HAP-1 (cell line): Measurements from ENCODE around the gene VWA8.
"Not testable (repeated sequence)": the region's sequence is repeated elsewhere in the genome, so short reads cannot be mapped to it uniquely, and the experiment has no call there.

Experiments
- DNase-seq, 2 experiments: peaks; one replicate each; pipeline ENCODE4 v3.0.0-alpha.2; 2016 to 2020; ENCODE audit warnings: low spot score in 2 of 2
- H3K27me3 ChIP-seq: fragments of 250-450 bp; sonication (Bioruptor Pico); 2 replicates; pipeline ENCODE4 v1.5.1; 2020; ENCODE audit warnings: low read depth, mild to moderate bottlenecking, moderate library complexity
- H3K36me3 ChIP-seq: fragments of 250-450 bp; sonication (Bioruptor Pico); replicated peaks from 2 replicates; pipeline ENCODE4 v1.5.1; 2020; ENCODE audit warnings: mild to moderate bottlenecking
- H3K4me1 ChIP-seq: fragments of 250-450 bp; sonication (Bioruptor Pico); 2 replicates; pipeline ENCODE4 v1.5.1; 2020; ENCODE audit warnings: mild to moderate bottlenecking
- H3K4me3 ChIP-seq: fragments of 250-450 bp; sonication (Bioruptor Pico); 2 replicates; pipeline ENCODE4 v1.5.1; 2020; ENCODE audit warnings: mild to moderate bottlenecking, moderate library complexity
- H3K9me3 ChIP-seq: fragments of 250-450 bp; sonication (Bioruptor Pico); 2 replicates; pipeline ENCODE4 v1.5.1; 2020; ENCODE audit warnings: mild to moderate bottlenecking, moderate library complexity
- in situ Hi-C: fragments of 300-500 bp; cut with MboI; formaldehyde crosslinking; loops from 3 replicates; pipeline ENCODE4 v1.14.3; 2020; ENCODE audit warnings: low sequenced_read_pairs, inconsistent platforms, mixed read lengths

VWA8 gene

GRCh38 chr13:41820581-41821237 is 140.2 kb downstream of the VWA8 start:
- DNase-seq = no peak
- no peak overlapping the region for H3K4me3 ChIP-seq
- no peaks in the 10 kb centered on the region for H3K4me1 ChIP-seq
- H3K36me3 ChIP-seq = peaks cover 6% of the 10 kb centered on the region
- H3K27me3 ChIP-seq = no peaks in the 10 kb centered on the region
- in situ Hi-C loops = no loop called here
- no peaks in the 10 kb centered on the region for H3K9me3 ChIP-seq

- in situ Hi-C loops = no loop called here
- H3K27me3 ChIP-seq = no peaks in the 10 kb centered on the region
- H3K9me3 ChIP-seq = no peaks in the 10 kb centered on the region
- H3K4me1 ChIP-seq = 0 out of 2 replicates have a peak, but pooled peaks cover 3% of the 10 kb centered on the region
- no peak for DNase-seq
- peaks cover 11% of the 10 kb centered on the region for H3K36me3 ChIP-seq
- H3K4me3 ChIP-seq = no peak overlapping the region
These were observed 144.9 kb downstream of the VWA8 start for GRCh38 chr13:41816057-41816456.

- no peaks in the 10 kb centered on the region for H3K9me3 ChIP-seq
- in situ Hi-C loops = no loop called here
- H3K4me3 ChIP-seq = no peak overlapping the region
- H3K27me3 ChIP-seq = no peaks in the 10 kb centered on the region
- DNase-seq = no peak
- peaks cover 21% of the 10 kb centered on the region for H3K36me3 ChIP-seq
- H3K4me1 ChIP-seq = 0 out of 2 replicates have a peak, but pooled peaks cover 3% of the 10 kb centered on the region
These were observed 147.5 kb downstream of the VWA8 start for GRCh38 chr13:41813426-41813825.

GRCh38 chr13:41812851-41813250 is 148.1 kb downstream of the VWA8 start:
- 0 out of 2 replicates have a peak, but pooled peaks cover 3% of the 10 kb centered on the region for H3K4me1 ChIP-seq
- no peak for DNase-seq
- no peaks in the 10 kb centered on the region for H3K9me3 ChIP-seq
- peaks cover 21% of the 10 kb centered on the region for H3K36me3 ChIP-seq
- in situ Hi-C loops = no loop called here
- H3K27me3 ChIP-seq = no peaks in the 10 kb centered on the region
- H3K4me3 ChIP-seq = no peak overlapping the region

GRCh38 chr13:41812237-41812636 is 148.7 kb downstream of the VWA8 start:
- no peak overlapping the region for H3K4me3 ChIP-seq
- in situ Hi-C loops = no loop called here
- no peak for DNase-seq
- H3K4me1 ChIP-seq = 0 out of 2 replicates have a peak, but pooled peaks cover 3% of the 10 kb centered on the region
- no peaks in the 10 kb centered on the region for H3K27me3 ChIP-seq
- no peaks in the 10 kb centered on the region for H3K9me3 ChIP-seq
- peaks cover 21% of the 10 kb centered on the region for H3K36me3 ChIP-seq

- Histone ChIP-seq H3K4me3 (no peak overlapping the region), H3K36me3 (peaks cover 17% of the 10 kb centered on the region), H3K9me3 (no peaks in the 10 kb centered on the region), H3K4me1 (0 out of 2 replicates have a peak, but pooled peaks cover 3% of the 10 kb centered on the region), H3K27me3 (no peaks in the 10 kb centered on the region)
- no peak for DNase-seq
- in situ Hi-C loops = no loop called here
These were observed 149.3 kb downstream of the VWA8 start for GRCh38 chr13:41811588-41812021.

- H3K9me3 ChIP-seq = no peaks in the 10 kb centered on the region
- in situ Hi-C loops = no loop called here
- H3K27me3 ChIP-seq = no peaks in the 10 kb centered on the region
- H3K36me3 ChIP-seq = peaks cover 15% of the 10 kb centered on the region; the same call in 1 of the 2 replicates
- no peak for DNase-seq
- H3K4me1 ChIP-seq = 0 out of 2 replicates have a peak, but pooled peaks cover 3% of the 10 kb centered on the region
- H3K4me3 ChIP-seq = no peak overlapping the region
These were observed 150.9 kb downstream of the VWA8 start for GRCh38 chr13:41809962-41810361.

GRCh38 chr13:41803445-41803735 is 157.5 kb downstream of the VWA8 start:
- in situ Hi-C loops, H3K36me3 ChIP-seq: not testable (repeated sequence)

GRCh38 chr13:41802684-41803444 is 158.0 kb downstream of the VWA8 start:
- no peak for DNase-seq

More at GRCh38 chr13:41803445-41803735, 157.5 kb downstream of the VWA8 start:
- H3K4me1 ChIP-seq, H3K4me3 ChIP-seq, H3K27me3 ChIP-seq, H3K9me3 ChIP-seq, DNase-seq: not testable (repeated sequence)

GRCh38 chr13:41802043-41802683 is 158.7 kb downstream of the VWA8 start:
- H3K27me3 ChIP-seq = no peaks in the 10 kb centered on the region
- H3K4me1 ChIP-seq = no peaks in the 10 kb centered on the region
- H3K9me3 ChIP-seq = no peaks in the 10 kb centered on the region
- H3K4me3 ChIP-seq = no peak overlapping the region
- no peak for DNase-seq
- in situ Hi-C loops = no loop called here
- peaks cover 5% of the 10 kb centered on the region for H3K36me3 ChIP-seq

More at GRCh38 chr13:41802684-41803444, 158.0 kb downstream of the VWA8 start:
- peaks cover 5% of the 10 kb centered on the region for H3K36me3 ChIP-seq
- H3K9me3 ChIP-seq = no peaks in the 10 kb centered on the region
- no peaks in the 10 kb centered on the region for H3K27me3 ChIP-seq
- in situ Hi-C loops = no loop called here
- no peaks in the 10 kb centered on the region for H3K4me1 ChIP-seq
- H3K4me3 ChIP-seq = no peak overlapping the region

- Histone ChIP-seq H3K27me3 (no peaks in the 10 kb centered on the region), H3K4me1 (no peaks in the 10 kb centered on the region; the same call in 1 of the 2 replicates), H3K36me3 (no peaks in the 10 kb centered on the region), H3K9me3 (no peaks in the 10 kb centered on the region), H3K4me3 (no peak overlapping the region)
- no peak for DNase-seq
- in situ Hi-C loops = no loop called here
These were observed 169.9 kb downstream of the VWA8 start for GRCh38 chr13:41791056-41791455.

GRCh38 chr13:41788552-41788951 is 172.4 kb downstream of the VWA8 start:
- in situ Hi-C loops = no loop called here
- H3K9me3 ChIP-seq = no peaks in the 10 kb centered on the region
- no peak for DNase-seq

GRCh38 chr13:41785402-41786172 is 175.3 kb downstream of the VWA8 start:
- H3K36me3 ChIP-seq = no peaks in the 10 kb centered on the region
- H3K4me3 ChIP-seq = no peak overlapping the region
- H3K4me1 ChIP-seq = peaks cover 16% of the 10 kb centered on the region
- in situ Hi-C loops = no loop called here
- H3K27me3 ChIP-seq = no peaks in the 10 kb centered on the region
- DNase-seq = no peak
- no peaks in the 10 kb centered on the region for H3K9me3 ChIP-seq

More at GRCh38 chr13:41788552-41788951, 172.4 kb downstream of the VWA8 start:
- no peak overlapping the region for H3K4me3 ChIP-seq
- H3K4me1 ChIP-seq = peaks cover 10% of the 10 kb centered on the region
- H3K36me3 ChIP-seq = no peaks in the 10 kb centered on the region
- H3K27me3 ChIP-seq = no peaks in the 10 kb centered on the region
